Left renal pelvis (tissue), 4 donors: ENCODE data around the gene CNTN5. TPM values are rescaled to one million over a fixed set of nuclear protein-coding genes. Genes with fewer than 3 reads are reported as not detected.

Source experiments
- DNase-seq, 4 donors: peaks; one replicate each; pipeline ENCODE4 v3.0.0-alpha.2; 2013; ENCODE audit warnings: low read depth in 4 of 4, low spot score in 3 of 4
- polyA plus RNA-seq, 4 donors: library from polyadenylated mRNA; unstranded; fragments of 120-200 nt; gene quantifications; one replicate each; pipeline ENCODE4 v1.2.1, GENCODE V29; 2013; ENCODE audit not compliant: insufficient read length in 4 of 4

Gene CNTN5
- polyA plus RNA-seq, 4 donors: 21.2 to 123 (median 24.6) TPM

- DNase-seq: no peak
Measured at GRCh38 chr11:100367892-100368291, 1347.1 kb downstream of the CNTN5 start.

GRCh38 chr11:100383357-100383865, 1362.7 kb downstream of the CNTN5 start:
- no peak for DNase-seq

- peak in 1 of 4 donors; percentile 24 for DNase-seq
Measured at GRCh38 chr11:100396266-100396665, 1375.5 kb downstream of the CNTN5 start.

- DNase-seq: no peak
Measured at GRCh38 chr11:100397401-100397800, 1376.7 kb downstream of the CNTN5 start.

GRCh38 chr11:100403816-100404215, 1383.1 kb downstream of the CNTN5 start:
- DNase-seq: no peak

GRCh38 chr11:100404907-100405306, 1384.2 kb downstream of the CNTN5 start:
- DNase-seq: no peak
